ENCODE measurements around the gene CELF4. TPM values are rescaled to one million over a fixed set of nuclear protein-coding genes. Genes with fewer than 3 reads are reported as not detected.

Gene CELF4
- total and polyA plus RNA-seq, 2 donors (not counting 3 experiments of a cell fraction or from before 2014, with no cell fraction given): not detected

DNA sequence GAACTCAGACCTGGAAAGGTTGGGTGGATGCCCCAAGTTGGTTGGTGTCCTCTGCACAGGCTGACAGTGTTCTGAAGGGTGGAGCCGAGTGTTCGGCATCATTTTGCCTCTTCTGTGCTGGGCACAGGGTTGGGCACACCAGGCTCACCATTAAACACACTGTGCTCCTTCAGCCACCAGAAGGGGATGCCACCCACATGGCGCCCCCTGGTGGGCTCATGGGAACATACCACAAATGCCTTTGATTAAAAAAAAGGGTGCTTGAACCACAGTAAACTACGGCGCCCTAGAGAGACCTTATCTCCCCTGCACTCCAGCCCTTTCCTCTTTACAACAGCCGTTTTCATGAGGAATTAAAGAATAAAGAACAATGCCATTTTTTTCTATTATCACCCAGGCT, 89.4 kb downstream of the CELF4 start:
- Histone ChIP-seq H3K9ac (replicated peaks; ENCODE audit: extremely low read depth, insufficient read depth, low read length) (no peak overlapping the region), H3K27me3 (ENCODE audit: control insufficient read depth in 2 of 2, insufficient read depth in 2 of 2, low read length in 2 of 2) (no peaks in the 10 kb centered on the region), H3K4me1 (ENCODE audit: control insufficient read depth, extremely low read depth, insufficient read depth, low read length) (no peaks in the 10 kb centered on the region), H3K36me3 (ENCODE audit: control insufficient read depth in 2 of 2, extremely low read depth in 1 of 2, insufficient read depth in 2 of 2, low read length in 2 of 2) (no peaks in the 10 kb centered on the region), H3K4me3 (replicated peaks in 1 of 3; ENCODE audit: insufficient read depth in 1 of 3, low read depth in 1 of 3, low read length in 3 of 3) (no peak overlapping the region), H3K4me2 (ENCODE audit: insufficient read depth, low read length) (no peak overlapping the region), H3K79me2 (ENCODE audit: control insufficient read depth, insufficient read depth, low read length) (no peaks in the 10 kb centered on the region), H3K9me1 (replicated peaks; ENCODE audit: control insufficient read depth, extremely low read depth, insufficient read depth, low read length) (no peaks in the 10 kb centered on the region), H2AFZ (ENCODE audit: low read depth, low read length) (no peak overlapping the region), H3K9me3 (replicated peaks; ENCODE audit: control insufficient read depth, insufficient read depth, low read length) (no peaks in the 10 kb centered on the region), H3K27ac (ENCODE audit: insufficient read depth, low read depth, low read length) (no peak overlapping the region), H4K20me1 (replicated peaks; ENCODE audit: control insufficient read depth, extremely low read depth, insufficient read depth, low read length) (no peaks in the 10 kb centered on the region)
- ChIA-PET CTCF (no interaction called here), POLR2A (no interaction called here)
- intact Hi-C loops (cut with micrococcal nuclease): loop anchor here (1.0 kb wide), 2 partner anchors 90 to 534 kb away; no protein-coding TSS in a partner anchor
- TF ChIP-seq, protein P1, sequence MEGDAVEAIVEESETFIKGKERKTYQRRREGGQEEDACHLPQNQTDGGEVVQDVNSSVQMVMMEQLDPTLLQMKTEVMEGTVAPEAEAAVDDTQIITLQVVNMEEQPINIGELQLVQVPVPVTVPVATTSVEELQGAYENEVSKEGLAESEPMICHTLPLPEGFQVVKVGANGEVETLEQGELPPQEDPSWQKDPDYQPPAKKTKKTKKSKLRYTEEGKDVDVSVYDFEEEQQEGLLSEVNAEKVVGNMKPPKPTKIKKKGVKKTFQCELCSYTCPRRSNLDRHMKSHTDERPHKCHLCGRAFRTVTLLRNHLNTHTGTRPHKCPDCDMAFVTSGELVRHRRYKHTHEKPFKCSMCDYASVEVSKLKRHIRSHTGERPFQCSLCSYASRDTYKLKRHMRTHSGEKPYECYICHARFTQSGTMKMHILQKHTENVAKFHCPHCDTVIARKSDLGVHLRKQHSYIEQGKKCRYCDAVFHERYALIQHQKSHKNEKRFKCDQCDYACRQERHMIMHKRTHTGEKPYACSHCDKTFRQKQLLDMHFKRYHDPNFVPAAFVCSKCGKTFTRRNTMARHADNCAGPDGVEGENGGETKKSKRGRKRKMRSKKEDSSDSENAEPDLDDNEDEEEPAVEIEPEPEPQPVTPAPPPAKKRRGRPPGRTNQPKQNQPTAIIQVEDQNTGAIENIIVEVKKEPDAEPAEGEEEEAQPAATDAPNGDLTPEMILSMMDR (IDR thresholded peaks at IDR 0.05; ENCODE audit: extremely low read depth in 1 of 2, insufficient read depth in 1 of 2, low read depth in 1 of 2, low read length in 2 of 2): peak; percentile 56 to 61
- no peak for TF ChIP-seq POLR2A (IDR thresholded peaks at IDR 0.05; ENCODE audit: low read depth, low read length)
- no TSS peak for BruUV-seq (replicated peaks)
- FAIRE-seq (no peak), DNase-seq (ENCODE audit: low read depth, low spot score) (peak; percentile 10)
- dilution Hi-C loops (cut with MboI; ENCODE audit: extremely low pct_ligation_motif_present, low sequenced_read_pairs): no loop called here

DNA sequence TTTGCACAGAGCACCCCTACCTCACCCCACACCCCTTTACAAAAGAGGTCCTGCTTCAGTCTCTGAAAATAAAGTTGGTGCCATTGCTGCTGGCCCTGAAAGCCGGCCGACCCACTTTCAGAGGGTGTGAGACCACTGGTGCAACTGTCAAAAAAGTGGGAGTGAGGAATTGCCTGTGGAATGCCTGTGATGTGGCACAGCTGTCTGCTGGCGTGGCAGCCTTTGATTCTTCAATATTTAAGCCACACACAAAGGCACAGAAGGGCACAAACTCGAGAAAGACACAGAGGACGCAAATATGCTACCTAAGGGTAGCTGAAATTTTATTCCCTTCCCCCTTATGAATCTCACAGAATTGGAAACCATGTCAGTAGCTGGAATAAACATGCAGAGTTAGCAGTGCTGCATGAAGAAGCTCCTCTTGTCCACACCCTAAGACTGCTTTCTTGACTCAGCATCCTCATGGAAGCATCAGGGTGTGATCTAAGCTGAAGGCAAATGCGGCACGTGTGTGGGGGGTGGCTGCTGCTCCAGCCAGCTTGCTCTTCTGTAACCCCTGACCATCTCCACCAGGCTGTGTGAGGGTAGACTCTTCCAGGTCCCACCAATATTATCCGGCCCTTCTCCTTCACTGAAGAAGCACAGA, 92.3 kb downstream of the CELF4 start:
- TF ChIP-seq EZH2 (IDR thresholded peaks at IDR 0.05; ENCODE audit: borderline replicate concordance, low read depth, low read length, severe bottlenecking): no peak
- TF ChIP-seq, protein P1 (IDR thresholded peaks at IDR 0.05; ENCODE audit: extremely low read depth in 1 of 2, insufficient read depth in 1 of 2, low read depth in 1 of 2, low read length in 2 of 2): no peak
- intact Hi-C loops (cut with micrococcal nuclease) (no loop called here), dilution Hi-C loops (cut with MboI; ENCODE audit: extremely low pct_ligation_motif_present, low sequenced_read_pairs) (no loop called here)
- Histone ChIP-seq H3K27me3 (ENCODE audit: control insufficient read depth in 2 of 2, insufficient read depth in 2 of 2, low read length in 2 of 2) (no peaks in the 10 kb centered on the region), H3K9ac (replicated peaks; ENCODE audit: extremely low read depth, insufficient read depth, low read length) (no peak overlapping the region), H3K36me3 (ENCODE audit: control insufficient read depth in 2 of 2, extremely low read depth in 1 of 2, insufficient read depth in 2 of 2, low read length in 2 of 2) (no peaks in the 10 kb centered on the region), H3K9me3 (replicated peaks; ENCODE audit: control insufficient read depth, insufficient read depth, low read length) (no peaks in the 10 kb centered on the region), H3K9me1 (replicated peaks; ENCODE audit: control insufficient read depth, extremely low read depth, insufficient read depth, low read length) (no peaks in the 10 kb centered on the region), H3K27ac (ENCODE audit: insufficient read depth, low read depth, low read length) (no peak overlapping the region), H3K4me2 (ENCODE audit: insufficient read depth, low read length) (no peak overlapping the region), H4K20me1 (replicated peaks; ENCODE audit: control insufficient read depth, extremely low read depth, insufficient read depth, low read length) (no peaks in the 10 kb centered on the region), H3K4me1 (ENCODE audit: control insufficient read depth, extremely low read depth, insufficient read depth, low read length) (no peaks in the 10 kb centered on the region), H2AFZ (ENCODE audit: low read depth, low read length) (no peak overlapping the region), H3K79me2 (ENCODE audit: control insufficient read depth, insufficient read depth, low read length) (no peaks in the 10 kb centered on the region), H3K4me3 (replicated peaks in 1 of 3; ENCODE audit: insufficient read depth in 1 of 3, low read depth in 1 of 3, low read length in 3 of 3) (no peak overlapping the region)
- POLR2A ChIA-PET: no interaction called here
- CTCF ChIA-PET: interaction anchor here (0.8 to 1.2 kb wide), 2 partner anchors 88 to 531 kb away, joined by 3 to 4 read pairs; no protein-coding TSS in a partner anchor
- no TSS peak for BruUV-seq (replicated peaks)
- DNase-seq (ENCODE audit: low read depth, low spot score) (no peak), FAIRE-seq (no peak)
